ENCODE measurements around the gene IFFO2. TPM values are rescaled to one million over a fixed set of nuclear protein-coding genes. Genes with fewer than 3 reads are reported as not detected.

The IFFO2 gene
- total and polyA plus RNA-seq, 4 donors = 0.88 to 7.4 (median 3.0) TPM

GRCh38 chr1:18891426-18891780 is 65.1 kb downstream of the IFFO2 start:
- no peaks in the 10 kb centered on the region for H3K9me3 ChIP-seq (ENCODE audit: control insufficient read depth in 4 of 4, low read length in 3 of 4)
- H3K27ac ChIP-seq (ENCODE audit: low read depth in 1 of 2, low read length in 2 of 2) = no peak overlapping the region
- no peaks in the 10 kb centered on the region for H3K27me3 ChIP-seq (ENCODE audit: control insufficient read depth in 4 of 4, insufficient read depth in 4 of 4, low read length in 3 of 4)
- H3K4me1 ChIP-seq (ENCODE audit: control insufficient read depth in 4 of 4, insufficient read depth in 4 of 4, low read length in 3 of 4) = peaks cover 14 to 72% (median 54%) of the 10 kb centered on the region in 4 donors
- H3K4me3 ChIP-seq (ENCODE audit: low read depth in 1 of 3, low read length in 3 of 3) = no peak overlapping the region
- H3K36me3 ChIP-seq (ENCODE audit: control insufficient read depth in 4 of 4, insufficient read depth in 3 of 4, low read depth in 1 of 4, low read length in 3 of 4) = peaks cover 8 to 30% (median 20%) of the 10 kb centered on the region in 4 donors
- TF ChIP-seq, protein P1, sequence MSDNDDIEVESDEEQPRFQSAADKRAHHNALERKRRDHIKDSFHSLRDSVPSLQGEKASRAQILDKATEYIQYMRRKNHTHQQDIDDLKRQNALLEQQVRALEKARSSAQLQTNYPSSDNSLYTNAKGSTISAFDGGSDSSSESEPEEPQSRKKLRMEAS (IDR thresholded peaks at IDR 0.05) = no peak
- TF ChIP-seq RAD21 (IDR thresholded peaks at IDR 0.05) (no peak), ZBTB33 (IDR thresholded peaks at IDR 0.05) (no peak), YY1 (IDR thresholded peaks at IDR 0.05) (no peak), FOXA2 (IDR thresholded peaks at IDR 0.05) (no peak), TAF1 (conservative IDR thresholded peaks at IDR 0.05) (no peak), NR2F2 (IDR thresholded peaks at IDR 0.05) (no peak), HNF4A (conservative IDR thresholded peaks at IDR 0.05) (no peak), HNF4G (IDR thresholded peaks at IDR 0.05) (no peak)
- TF ChIP-seq, protein P2, sequence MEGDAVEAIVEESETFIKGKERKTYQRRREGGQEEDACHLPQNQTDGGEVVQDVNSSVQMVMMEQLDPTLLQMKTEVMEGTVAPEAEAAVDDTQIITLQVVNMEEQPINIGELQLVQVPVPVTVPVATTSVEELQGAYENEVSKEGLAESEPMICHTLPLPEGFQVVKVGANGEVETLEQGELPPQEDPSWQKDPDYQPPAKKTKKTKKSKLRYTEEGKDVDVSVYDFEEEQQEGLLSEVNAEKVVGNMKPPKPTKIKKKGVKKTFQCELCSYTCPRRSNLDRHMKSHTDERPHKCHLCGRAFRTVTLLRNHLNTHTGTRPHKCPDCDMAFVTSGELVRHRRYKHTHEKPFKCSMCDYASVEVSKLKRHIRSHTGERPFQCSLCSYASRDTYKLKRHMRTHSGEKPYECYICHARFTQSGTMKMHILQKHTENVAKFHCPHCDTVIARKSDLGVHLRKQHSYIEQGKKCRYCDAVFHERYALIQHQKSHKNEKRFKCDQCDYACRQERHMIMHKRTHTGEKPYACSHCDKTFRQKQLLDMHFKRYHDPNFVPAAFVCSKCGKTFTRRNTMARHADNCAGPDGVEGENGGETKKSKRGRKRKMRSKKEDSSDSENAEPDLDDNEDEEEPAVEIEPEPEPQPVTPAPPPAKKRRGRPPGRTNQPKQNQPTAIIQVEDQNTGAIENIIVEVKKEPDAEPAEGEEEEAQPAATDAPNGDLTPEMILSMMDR (IDR thresholded peaks at IDR 0.05; ENCODE audit: low read depth, low read length, missing input control) = no peak
- TF ChIP-seq, protein P3, sequence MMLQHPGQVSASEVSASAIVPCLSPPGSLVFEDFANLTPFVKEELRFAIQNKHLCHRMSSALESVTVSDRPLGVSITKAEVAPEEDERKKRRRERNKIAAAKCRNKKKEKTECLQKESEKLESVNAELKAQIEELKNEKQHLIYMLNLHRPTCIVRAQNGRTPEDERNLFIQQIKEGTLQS (IDR thresholded peaks at IDR 0.05) = no peak
- H3K9ac ChIP-seq (ENCODE audit: low read depth in 1 of 2, low read length in 2 of 2) = no peak overlapping the region
- 87% methylated on average over 7 of the region's 7 CpGs for WGBS
- DNase-seq (ENCODE audit: low spot score) = no peak

GRCh38 chr1:18890706-18891425 is 65.6 kb downstream of the IFFO2 start:
- Histone ChIP-seq H3K27ac (ENCODE audit: low read depth in 1 of 2, low read length in 2 of 2) (no peak overlapping the region), H3K4me1 (ENCODE audit: control insufficient read depth in 4 of 4, insufficient read depth in 4 of 4, low read length in 3 of 4) (peaks cover 8 to 66% (median 49%) of the 10 kb centered on the region in 4 donors), H3K4me3 (ENCODE audit: low read depth in 1 of 3, low read length in 3 of 3) (no peak overlapping the region), H3K9ac (ENCODE audit: low read depth in 1 of 2, low read length in 2 of 2) (no peak overlapping the region), H3K27me3 (ENCODE audit: control insufficient read depth in 4 of 4, insufficient read depth in 4 of 4, low read length in 3 of 4) (no peaks in the 10 kb centered on the region), H3K9me3 (ENCODE audit: control insufficient read depth in 4 of 4, low read length in 3 of 4) (no peaks in the 10 kb centered on the region), H3K36me3 (ENCODE audit: control insufficient read depth in 4 of 4, insufficient read depth in 3 of 4, low read depth in 1 of 4, low read length in 3 of 4) (peaks cover 8 to 27% (median 24%) of the 10 kb centered on the region in 4 donors)
- no peak for DNase-seq (ENCODE audit: low spot score)
- TF ChIP-seq RXRA (IDR thresholded peaks at IDR 0.05) (peak in 1 of 2 donors; percentile 24), SP1 (IDR thresholded peaks at IDR 0.05) (no peak), GABPA (IDR thresholded peaks at IDR 0.05 in 1 of 2, conservative IDR thresholded peaks at IDR 0.05 in 1 of 2) (no peak), HNF4A (conservative IDR thresholded peaks at IDR 0.05) (peak; percentile 36 to 43)
- WGBS = 44% methylated on average over 6 of the region's 6 CpGs

GRCh38 chr1:18886003-18886335 is 70.5 kb downstream of the IFFO2 start:
- H3K27ac ChIP-seq (ENCODE audit: low read depth in 1 of 2, low read length in 2 of 2) = no peak overlapping the region
- H3K4me1 ChIP-seq (ENCODE audit: control insufficient read depth in 4 of 4, insufficient read depth in 4 of 4, low read length in 3 of 4) = peaks cover 2 to 26% (median 14%) of the 10 kb centered on the region in 4 donors
- no peak overlapping the region for H3K9ac ChIP-seq (ENCODE audit: low read depth in 1 of 2, low read length in 2 of 2)
- H3K27me3 ChIP-seq (ENCODE audit: control insufficient read depth in 4 of 4, insufficient read depth in 4 of 4, low read length in 3 of 4) = no peaks in the 10 kb centered on the region
- H3K9me3 ChIP-seq (ENCODE audit: control insufficient read depth in 4 of 4, low read length in 3 of 4) = no peaks in the 10 kb centered on the region
- H3K36me3 ChIP-seq (ENCODE audit: control insufficient read depth in 4 of 4, insufficient read depth in 3 of 4, low read depth in 1 of 4, low read length in 3 of 4) = peaks cover 20 to 60% (median 40%) of the 10 kb centered on the region in 4 donors
- no peak for DNase-seq (ENCODE audit: low spot score)
- WGBS = 100% methylated on average over 1 of the region's 1 CpG
- no peak overlapping the region for H3K4me3 ChIP-seq (ENCODE audit: low read depth in 1 of 3, low read length in 3 of 3)
- no peak for TF ChIP-seq EGR1 (IDR thresholded peaks at IDR 0.05; ENCODE audit: low read depth in 2 of 2)
- TF ChIP-seq HNF4G (IDR thresholded peaks at IDR 0.05) = no peak
- TF ChIP-seq GABPA (IDR thresholded peaks at IDR 0.05 in 1 of 2, conservative IDR thresholded peaks at IDR 0.05 in 1 of 2) = no peak
- no peak for TF ChIP-seq FOXA1 (IDR thresholded peaks at IDR 0.05)
- no peak for TF ChIP-seq HNF4A (conservative IDR thresholded peaks at IDR 0.05)
- TF ChIP-seq, protein P2 (IDR thresholded peaks at IDR 0.05; ENCODE audit: low read depth, low read length, missing input control) = no peak
- TF ChIP-seq SP1 (IDR thresholded peaks at IDR 0.05) = no peak
- no peak for TF ChIP-seq JUND (IDR thresholded peaks at IDR 0.05)
- TF ChIP-seq FOXA2 (IDR thresholded peaks at IDR 0.05) = no peak
- TF ChIP-seq RXRA (IDR thresholded peaks at IDR 0.05) = no peak
- TF ChIP-seq RAD21 (IDR thresholded peaks at IDR 0.05) = no peak
- no peak for TF ChIP-seq TAF1 (conservative IDR thresholded peaks at IDR 0.05)
- TF ChIP-seq, protein P3 (IDR thresholded peaks at IDR 0.05) = no peak

Data from liver (tissue), 9 donors.